NCI-H748 (cell line): ENCODE results near the gene MAP3K5.

ENCODE experiments used
- DNase-seq: peaks from one replicate; lab custom pipeline; 2025; ENCODE audit not compliant: unreplicated experiment; lab: John Stamatoyannopoulos, UW

MAP3K5 gene

DNA sequence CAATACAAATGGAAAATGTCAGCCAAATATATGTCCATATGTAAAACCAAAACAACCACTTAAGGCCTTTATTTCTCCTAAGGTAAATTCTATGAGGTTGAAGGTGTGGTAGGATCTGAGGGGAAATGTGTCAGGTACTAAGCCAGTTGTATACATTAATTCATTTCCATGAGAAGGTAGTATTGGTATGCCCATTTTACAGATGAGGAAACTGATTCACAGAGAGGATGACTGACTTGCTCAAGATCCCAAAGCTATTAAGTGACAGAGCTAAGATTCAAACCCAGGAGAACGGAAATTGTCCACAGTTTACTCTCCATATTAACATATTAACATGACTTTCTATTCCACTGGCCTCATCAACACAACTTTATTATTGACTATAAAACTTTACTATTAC lies 177.9 kb downstream of the MAP3K5 start:
- no peak for DNase-seq

DNA sequence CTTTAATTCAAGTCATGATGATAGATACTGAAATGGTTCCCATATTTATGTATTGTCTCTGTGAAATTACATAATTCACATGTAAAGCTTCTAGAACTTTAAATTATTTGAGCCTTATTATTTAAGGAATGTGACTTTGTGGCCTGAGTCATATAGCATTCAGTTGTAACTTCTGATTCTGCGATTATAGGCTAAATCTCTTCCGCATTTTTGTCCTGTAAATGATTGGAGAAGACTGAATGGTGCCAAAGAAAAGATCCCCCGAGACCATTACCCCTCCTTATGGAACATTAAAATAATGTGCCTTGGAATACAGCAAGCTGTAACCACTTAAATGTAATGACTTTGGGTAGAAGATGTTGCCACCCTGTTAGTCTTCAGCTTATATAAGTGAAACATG lies 178.8 kb downstream of the MAP3K5 start:
- DNase-seq = no peak

GRCh38 chr6:136612666-136613389 lies 179.4 kb downstream of the MAP3K5 start:
- DNase-seq = peak; percentile 67

DNA sequence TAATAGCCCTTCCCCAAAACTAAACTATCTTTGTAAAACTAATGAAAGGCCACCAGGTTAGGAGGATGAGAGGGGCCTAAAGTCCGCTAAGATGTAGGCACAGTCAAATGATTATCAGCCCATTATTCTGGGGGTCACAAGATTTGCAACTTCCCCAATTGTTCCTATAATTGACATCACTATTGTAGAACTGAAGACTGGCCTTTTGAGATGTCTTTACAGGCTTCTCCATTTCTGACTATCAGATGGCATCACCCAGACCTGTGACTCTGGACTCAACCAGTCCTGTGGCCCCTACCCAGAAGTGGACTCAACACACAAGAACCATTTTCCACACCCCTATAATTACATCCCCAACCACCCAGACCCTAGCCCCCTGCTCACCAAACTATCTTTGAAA lies 180.5 kb downstream of the MAP3K5 start:
- DNase-seq = no peak

GRCh38 chr6:136611133-136611532 lies 181.1 kb downstream of the MAP3K5 start:
- no peak for DNase-seq

DNA sequence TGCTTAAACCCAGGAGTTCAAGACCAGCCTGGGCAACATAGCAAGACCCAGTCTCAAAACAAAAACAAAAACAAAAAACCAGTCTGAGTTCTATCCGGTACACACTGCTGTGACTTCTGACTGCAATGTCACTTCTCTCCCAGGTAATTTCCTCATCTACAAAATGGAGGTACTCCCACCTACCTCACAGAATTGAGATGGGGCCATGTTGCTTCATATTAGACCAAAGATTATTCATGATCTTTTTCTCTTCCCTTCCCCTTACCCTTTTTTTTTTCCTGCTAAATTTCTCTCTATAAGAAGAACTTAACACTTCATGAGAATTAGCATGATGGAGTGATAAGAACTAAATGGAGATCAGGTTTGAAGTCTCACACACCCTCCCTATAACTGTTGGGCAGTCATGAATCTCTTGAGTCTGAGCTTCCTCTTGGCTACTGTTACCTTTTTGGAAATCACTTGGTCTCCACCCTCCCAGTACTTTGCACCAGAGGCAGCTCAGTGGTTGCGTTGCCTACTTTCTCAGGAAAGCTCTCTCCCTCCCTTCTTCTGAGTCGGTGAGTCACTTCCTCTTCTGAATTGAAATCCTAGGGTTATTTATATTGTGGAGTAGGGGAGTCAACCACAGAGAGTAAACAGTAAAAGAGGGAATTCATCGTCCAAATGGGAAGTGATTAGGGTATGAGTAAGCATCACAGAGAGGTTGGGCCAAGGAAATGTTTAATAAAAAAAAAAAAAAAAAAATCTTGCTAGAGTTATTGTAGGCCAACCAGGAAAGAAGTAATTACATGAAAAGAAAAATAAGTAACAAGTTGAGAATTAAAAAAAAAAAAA lies 182.2 kb downstream of the MAP3K5 start:
- DNase-seq = peak; percentile 75

GRCh38 chr6:136608991-136609390 lies 183.3 kb downstream of the MAP3K5 start:
- DNase-seq = no peak

DNA sequence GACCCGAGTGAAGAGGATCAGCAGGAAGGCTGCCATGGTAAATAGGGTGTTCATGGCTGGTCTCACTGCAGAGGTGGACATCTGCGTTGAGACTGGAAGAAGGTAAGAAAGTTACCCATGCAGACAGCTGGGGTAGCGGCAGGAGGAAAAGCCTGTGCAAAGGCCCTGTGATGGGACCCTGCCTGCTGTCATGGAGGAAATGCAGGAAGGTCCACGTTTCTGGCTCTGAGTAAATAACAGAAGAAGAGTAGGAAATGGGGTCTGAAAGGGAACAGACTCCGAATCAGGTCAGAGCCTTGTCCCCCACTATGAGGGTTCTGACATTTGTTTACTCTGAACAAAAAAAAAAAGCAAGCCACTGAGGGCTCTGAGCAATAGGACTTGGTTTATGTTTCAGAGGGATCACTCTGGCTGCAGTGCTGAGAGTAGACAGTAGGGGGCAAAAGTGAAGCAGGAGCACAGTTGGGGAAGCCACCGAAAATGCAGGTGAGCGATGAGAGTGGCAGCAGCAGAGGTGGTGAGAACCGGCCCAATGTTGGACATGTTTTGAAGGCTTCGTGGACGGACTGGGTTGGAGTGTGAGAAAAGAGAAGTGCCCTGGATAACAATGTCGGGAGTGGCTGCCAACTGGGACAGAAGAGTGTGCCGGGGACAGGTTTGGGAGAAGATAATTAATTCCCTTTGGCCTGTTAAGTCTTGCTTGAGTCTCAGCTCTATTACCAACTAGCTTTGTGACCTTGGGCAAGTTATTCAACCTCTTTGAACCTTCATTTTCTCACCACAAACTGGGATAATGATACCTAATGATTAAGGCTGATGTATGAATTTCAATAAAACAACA lies 184.1 kb downstream of the MAP3K5 start:
- DNase-seq = peak; percentile 80

- DNase-seq = peak; percentile 90
Measured at GRCh38 chr6:136607204-136607931, 184.9 kb downstream of the MAP3K5 start.

- DNase-seq = peak; percentile 34
Measured at GRCh38 chr6:136604928-136605510, 187.3 kb downstream of the MAP3K5 start.

GRCh38 chr6:136604328-136604825 lies 187.9 kb downstream of the MAP3K5 start:
- no peak for DNase-seq

- DNase-seq = peak; percentile 93
Measured at GRCh38 chr6:136600818-136601217, 191.5 kb downstream of the MAP3K5 start.

DNA sequence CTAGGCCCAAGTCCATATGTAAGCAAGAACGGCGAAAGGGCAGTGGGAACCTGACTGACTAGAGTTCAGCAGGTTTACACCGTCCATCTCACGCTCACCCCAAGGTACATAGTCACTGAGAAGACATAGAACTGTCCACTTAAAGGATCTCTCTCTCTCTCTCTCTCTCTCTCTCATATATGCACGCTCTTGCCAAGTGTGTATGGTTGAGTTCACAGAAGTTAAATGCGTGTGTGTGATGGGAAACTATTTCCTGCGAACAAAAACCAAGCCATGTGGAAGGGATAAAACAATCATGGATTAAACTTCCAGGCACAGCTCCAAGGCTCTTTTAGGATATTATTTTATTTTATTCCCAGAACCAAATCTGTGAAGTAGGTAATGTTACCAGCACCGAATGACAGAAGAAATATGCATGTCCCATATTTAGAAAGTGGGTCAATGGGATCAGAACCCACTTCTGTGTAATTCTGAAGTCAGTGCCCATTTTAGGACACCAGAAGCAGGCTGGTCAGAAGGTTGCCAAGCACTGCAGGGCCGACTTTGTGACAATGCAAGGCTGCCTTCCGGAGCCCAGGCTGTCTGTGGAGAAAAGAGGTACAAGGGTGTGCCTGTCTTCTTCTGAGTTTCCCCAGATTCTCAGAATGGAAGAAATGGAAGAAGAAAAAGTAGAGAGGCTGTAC lies 192.8 kb downstream of the MAP3K5 start:
- DNase-seq = no peak

GRCh38 chr6:136598048-136598447 lies 194.2 kb downstream of the MAP3K5 start:
- no peak for DNase-seq

DNA sequence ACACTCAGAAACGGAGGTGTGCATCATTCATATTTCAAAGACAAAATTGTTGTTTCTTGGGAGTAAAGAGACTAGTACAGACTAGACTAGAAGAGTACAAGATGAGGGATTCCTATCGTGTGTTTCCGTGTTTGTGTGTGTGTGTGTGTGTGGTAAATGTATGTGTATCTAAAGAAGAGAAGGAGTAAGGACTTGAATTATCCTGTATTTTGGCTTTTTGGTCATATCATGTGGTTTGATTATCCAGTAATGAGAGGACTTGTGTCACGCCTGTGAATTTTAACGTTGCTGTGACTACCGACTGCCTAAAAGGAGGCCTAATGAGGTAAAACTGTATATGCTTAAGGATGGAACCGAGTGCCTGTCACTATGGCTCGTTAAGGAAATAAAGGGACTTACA lies 197.6 kb downstream of the MAP3K5 start:
- no peak for DNase-seq

GRCh38 chr6:136593748-136594490 lies 198.4 kb downstream of the MAP3K5 start:
- DNase-seq = peak; percentile 6

DNA sequence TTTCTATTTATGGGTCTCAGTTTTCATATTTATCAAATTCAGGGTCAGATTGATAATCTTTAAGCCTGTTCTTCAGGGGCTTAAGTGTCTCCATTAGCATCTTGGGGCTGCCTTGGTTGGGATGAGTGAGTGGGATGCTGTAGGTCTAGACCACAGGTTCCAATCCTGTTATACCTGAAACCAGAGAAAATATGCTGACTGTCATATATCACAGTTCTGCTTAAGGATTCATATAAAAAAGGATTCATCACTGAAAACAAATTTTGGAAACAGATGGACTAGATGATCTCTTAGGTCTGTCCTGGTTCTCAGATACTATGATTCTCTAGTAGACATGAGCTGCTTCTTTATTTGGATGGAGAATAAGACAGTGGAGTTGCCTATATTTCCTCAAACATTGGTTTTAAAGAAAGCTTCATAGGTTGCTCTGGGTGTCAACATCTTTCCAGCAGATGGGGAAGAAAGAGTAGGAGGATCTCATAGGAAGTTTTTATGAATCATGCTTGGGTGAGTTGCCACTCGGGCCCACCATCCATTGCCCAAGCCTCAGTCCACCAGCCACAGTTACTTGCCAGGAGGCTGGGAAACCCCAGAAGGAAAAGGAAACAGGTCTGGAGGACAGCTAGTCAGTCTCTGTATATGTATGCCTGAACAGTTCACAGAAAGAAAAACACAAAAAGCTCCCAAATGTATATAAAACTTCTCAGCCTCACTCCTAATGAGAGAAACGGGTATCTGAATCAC lies 199.2 kb downstream of the MAP3K5 start:
- no peak for DNase-seq

GRCh38 chr6:136591617-136592016 lies 200.7 kb downstream of the MAP3K5 start:
- DNase-seq = no peak
